OCI-LY1 (cell line): ENCODE measurements around the gene CDH2.

Experiments
- CTCF ChIP-seq: fragments of 200-600 bp; sonication (generic), shearing (Covaris generic); IDR thresholded peaks from 2 replicates; pipeline ENCODE4 v1.5.1; 2017; ENCODE audit warnings: mild to moderate bottlenecking, antibody characterized with exemption, low read length, moderate library complexity, mixed read lengths
- EZH2 ChIP-seq: fragments of 200-600 bp; sonication (generic), shearing (Covaris generic); IDR thresholded peaks from 2 replicates; pipeline ENCODE4 v1.8.0; 2017; ENCODE audit warnings: borderline replicate concordance, mixed run types, mild to moderate bottlenecking, antibody characterized with exemption, low read length, moderate library complexity, mixed read lengths

- TF ChIP-seq CTCF = no peak
- TF ChIP-seq EZH2 = no peak
These were observed 174.1 kb downstream of the CDH2 start for GRCh38 chr18:28002841-28003240.
